Stomach smooth muscle (tissue), 2 donors: ENCODE measurements around the gene LMLN.

Experiments
- H3K27ac ChIP-seq: one replicate; pipeline ENCODE4 v1.7.0; 2013; ENCODE audit warnings: mild to moderate bottlenecking, low read length, inconsistent platforms
- H3K27me3 ChIP-seq, 2 donors: one replicate each; pipeline ENCODE4 v1.7.0; 2013; ENCODE audit warnings: low read length in 2 of 2; ENCODE audit not compliant: insufficient read depth in 2 of 2, control insufficient read depth in 1 of 2
- H3K36me3 ChIP-seq, 2 donors: one replicate each; pipeline ENCODE4 v1.7.0; 2013; ENCODE audit warnings: low read length in 2 of 2; ENCODE audit not compliant: control insufficient read depth in 2 of 2, insufficient read depth in 2 of 2
- H3K4me1 ChIP-seq: one replicate; pipeline ENCODE4 v1.7.0; 2013; ENCODE audit warnings: low read length; ENCODE audit not compliant: control insufficient read depth, insufficient read depth
- H3K4me3 ChIP-seq, 2 donors: one replicate each; pipeline ENCODE4 v1.7.0; 2013; ENCODE audit warnings: low read length in 2 of 2
- H3K9ac ChIP-seq, 2 donors: one replicate each; pipeline ENCODE4 v1.7.0; 2013; ENCODE audit warnings: low read length in 2 of 2, mild to moderate bottlenecking in 1 of 2
- H3K9me3 ChIP-seq, 2 donors: one replicate each; pipeline ENCODE4 v1.7.0; 2013; ENCODE audit warnings: low read length in 2 of 2; ENCODE audit not compliant: control insufficient read depth in 2 of 2
- donor health status: healthy.
- donor health status: Pancreatic carcinoma.

Gene LMLN

GRCh38 chr3:197975311-197975710 lies 15.3 kb downstream of the LMLN start:
- Histone ChIP-seq H3K4me3 (no peak overlapping the region), H3K27ac (no peak overlapping the region), H3K27me3 (no peaks in the 10 kb centered on the region), H3K9ac (no peak overlapping the region), H3K4me1 (no peaks in the 10 kb centered on the region), H3K36me3 (peaks cover 4% of the 10 kb centered on the region in 2 donors), H3K9me3 (peaks cover 0 to 2% of the 10 kb centered on the region in 2 donors)

DNA sequence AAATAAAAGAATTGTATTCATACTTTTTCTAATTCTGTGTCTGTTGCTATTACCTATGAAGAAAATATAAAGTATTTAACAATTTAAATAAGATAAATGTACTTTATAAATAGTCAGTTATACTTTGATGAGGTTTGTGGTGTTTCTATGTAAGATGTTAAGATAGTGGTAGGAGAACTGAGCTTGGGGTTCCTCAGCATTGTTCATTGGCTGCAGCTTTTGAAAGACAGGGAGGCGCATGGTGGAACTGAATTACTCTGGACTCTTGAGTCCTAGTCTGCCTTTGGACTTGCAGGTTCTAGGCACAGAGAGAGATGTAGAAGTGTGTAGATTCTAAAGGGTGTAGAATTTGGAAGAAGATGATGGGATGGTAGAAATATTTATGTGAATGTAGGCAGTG lies 23.1 kb downstream of the LMLN start:
- Histone ChIP-seq H3K4me1 (no peaks in the 10 kb centered on the region), H3K27me3 (no peaks in the 10 kb centered on the region), H3K9ac (no peak overlapping the region), H3K36me3 (no peaks in the 10 kb centered on the region), H3K4me3 (no peak overlapping the region), H3K9me3 (no peaks in the 10 kb centered on the region), H3K27ac (no peak overlapping the region)

DNA sequence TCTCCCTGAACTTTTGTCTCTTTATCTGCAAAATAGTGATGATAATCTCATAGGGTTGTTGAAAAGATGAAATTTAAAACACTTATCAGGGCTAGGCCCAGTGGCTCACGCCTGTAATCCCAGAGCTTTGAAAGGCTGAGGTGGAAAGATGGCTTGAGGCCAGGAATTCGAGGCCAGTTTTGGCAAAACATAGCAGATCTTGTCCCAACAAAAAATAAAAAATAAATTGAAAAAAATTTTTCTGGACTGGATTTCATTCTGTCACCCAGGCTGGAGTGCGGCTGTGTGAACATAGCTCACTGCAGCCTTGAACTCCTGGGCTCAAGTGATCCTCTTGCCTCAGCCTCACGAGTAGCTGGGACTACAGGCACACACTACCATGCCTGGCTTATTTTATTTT lies 29.6 kb downstream of the LMLN start:
- Histone ChIP-seq H3K4me1 (no peaks in the 10 kb centered on the region), H3K27me3 (no peaks in the 10 kb centered on the region), H3K4me3 (no peak overlapping the region), H3K9me3 (no peaks in the 10 kb centered on the region), H3K36me3 (peaks cover 0 to 5% of the 10 kb centered on the region in 2 donors), H3K27ac (no peak overlapping the region), H3K9ac (no peak overlapping the region)

GRCh38 chr3:197994736-197995135 lies 34.7 kb downstream of the LMLN start:
- Histone ChIP-seq H3K27ac (no peak overlapping the region), H3K36me3 (peaks cover 0 to 14% of the 10 kb centered on the region in 2 donors), H3K27me3 (no peaks in the 10 kb centered on the region), H3K9me3 (no peaks in the 10 kb centered on the region), H3K4me1 (no peaks in the 10 kb centered on the region), H3K9ac (no peak overlapping the region), H3K4me3 (no peak overlapping the region)

GRCh38 chr3:197996855-197997254 lies 36.8 kb downstream of the LMLN start:
- Histone ChIP-seq H3K27me3 (no peaks in the 10 kb centered on the region), H3K4me3 (no peak overlapping the region), H3K9me3 (no peaks in the 10 kb centered on the region), H3K27ac (no peak overlapping the region), H3K36me3 (peaks cover 5 to 14% of the 10 kb centered on the region in 2 donors), H3K4me1 (no peaks in the 10 kb centered on the region), H3K9ac (no peak overlapping the region)

DNA sequence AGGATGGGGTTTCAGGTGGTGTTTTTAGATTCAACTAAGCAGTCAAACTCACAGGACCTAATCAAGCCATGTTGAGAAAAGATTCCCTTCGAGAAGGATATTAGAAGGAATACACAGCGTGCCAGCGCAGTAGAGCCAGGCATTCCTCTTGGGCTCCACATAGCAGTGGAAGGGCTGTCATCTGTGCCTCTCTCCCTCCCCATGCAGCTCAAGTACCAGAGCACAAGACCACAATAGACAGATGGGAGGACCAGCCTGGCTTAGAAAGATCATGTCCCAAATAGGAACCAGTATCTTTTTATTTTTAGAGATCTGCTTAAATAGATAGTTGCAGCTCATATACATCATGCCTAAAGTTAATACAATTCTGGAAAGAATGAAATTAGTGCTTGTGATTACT lies 37.9 kb downstream of the LMLN start:
- Histone ChIP-seq H3K27ac (no peak overlapping the region), H3K9me3 (no peaks in the 10 kb centered on the region), H3K27me3 (no peaks in the 10 kb centered on the region), H3K4me3 (no peak overlapping the region), H3K9ac (no peak overlapping the region), H3K4me1 (no peaks in the 10 kb centered on the region), H3K36me3 (peaks cover 8 to 14% of the 10 kb centered on the region in 2 donors)

DNA sequence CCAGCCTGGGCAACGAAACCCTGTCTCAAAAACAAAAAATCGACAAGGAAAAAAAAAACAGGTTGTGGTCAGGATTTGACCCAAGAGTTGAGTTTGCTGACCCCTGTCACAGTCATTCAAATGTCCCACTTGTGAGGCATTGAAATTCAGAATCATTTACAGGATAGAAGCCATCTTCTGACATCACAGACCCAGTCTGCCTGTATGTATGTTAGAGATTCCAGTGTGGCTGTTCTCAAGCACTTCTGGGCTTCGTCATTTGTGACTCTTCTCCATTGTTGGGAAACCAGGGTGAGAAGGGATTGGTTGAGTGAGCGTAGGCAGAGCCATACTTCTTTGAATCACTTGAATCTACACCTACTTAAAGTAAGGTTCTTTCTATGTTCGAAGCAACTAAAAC lies 57.1 kb downstream of the LMLN start:
- no peak overlapping the region for H3K4me3 ChIP-seq
- no peaks in the 10 kb centered on the region for H3K4me1 ChIP-seq
- peaks cover 4 to 8% of the 10 kb centered on the region in 2 donors for H3K36me3 ChIP-seq
- H3K27me3 ChIP-seq = no peaks in the 10 kb centered on the region
- no peak overlapping the region for H3K27ac ChIP-seq
- no peak overlapping the region for H3K9ac ChIP-seq
- H3K9me3 ChIP-seq = no peaks in the 10 kb centered on the region

GRCh38 chr3:198018416-198018815 lies 58.4 kb downstream of the LMLN start:
- no peak overlapping the region for H3K27ac ChIP-seq
- H3K4me1 ChIP-seq = no peaks in the 10 kb centered on the region

GRCh38 chr3:198019115-198019514 lies 59.1 kb downstream of the LMLN start:
- Histone ChIP-seq H3K27me3 (no peaks in the 10 kb centered on the region), H3K9me3 (no peaks in the 10 kb centered on the region), H3K36me3 (peaks cover 8 to 10% of the 10 kb centered on the region in 2 donors), H3K4me1 (no peaks in the 10 kb centered on the region), H3K9ac (no peak overlapping the region), H3K27ac (no peak overlapping the region), H3K4me3 (no peak overlapping the region)

More at GRCh38 chr3:198018416-198018815, 58.4 kb downstream of the LMLN start:
- H3K36me3 ChIP-seq = peaks cover 8 to 10% of the 10 kb centered on the region in 2 donors
- H3K27me3 ChIP-seq = no peaks in the 10 kb centered on the region
- H3K4me3 ChIP-seq = no peak overlapping the region
- H3K9ac ChIP-seq = no peak overlapping the region
- no peaks in the 10 kb centered on the region for H3K9me3 ChIP-seq

DNA sequence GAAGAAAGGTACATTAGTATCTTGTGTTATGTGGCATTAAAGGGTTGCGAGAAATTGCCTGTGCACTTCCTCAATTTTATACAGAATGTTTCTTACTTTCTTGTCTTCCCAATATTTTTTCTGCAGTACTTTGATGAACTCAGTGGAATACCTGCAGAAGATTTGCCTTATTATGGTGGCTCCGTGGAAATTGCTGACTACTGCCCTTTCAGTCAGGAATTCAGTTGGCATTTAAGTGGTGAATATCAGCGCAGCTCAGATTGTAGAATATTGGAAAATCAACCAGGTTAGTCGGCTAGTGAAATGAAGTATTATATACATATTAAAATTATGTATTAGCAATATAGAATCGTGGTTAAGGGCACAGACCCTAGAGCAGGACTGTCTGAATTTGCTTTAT lies 61.3 kb downstream of the LMLN start:
- Histone ChIP-seq H3K27ac (no peak overlapping the region), H3K4me3 (no peak overlapping the region), H3K27me3 (no peaks in the 10 kb centered on the region), H3K36me3 (peaks cover 11 to 12% of the 10 kb centered on the region in 2 donors), H3K9ac (no peak overlapping the region), H3K9me3 (no peaks in the 10 kb centered on the region), H3K4me1 (no peaks in the 10 kb centered on the region)

DNA sequence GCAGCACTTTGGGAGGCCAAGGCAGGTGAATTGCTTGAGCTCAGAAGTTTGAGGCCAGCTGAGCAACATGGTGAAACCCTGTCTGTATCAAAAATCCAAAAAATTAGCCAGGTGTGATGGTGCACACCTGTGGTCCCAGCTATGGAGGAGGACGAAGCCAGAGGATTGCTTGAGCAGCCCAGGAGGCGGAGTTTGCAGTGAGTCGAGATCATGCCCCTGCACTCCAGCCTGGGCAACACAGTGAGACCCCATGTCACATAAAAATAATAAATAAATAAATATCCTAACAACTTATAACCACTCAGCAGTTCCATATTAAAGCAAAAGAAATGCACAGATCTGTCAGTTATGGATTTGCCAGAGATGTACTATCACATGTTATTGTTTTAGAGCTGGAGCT lies 62.6 kb downstream of the LMLN start:
- H3K36me3 ChIP-seq = peaks cover 11 to 14% of the 10 kb centered on the region in 2 donors
- no peaks in the 10 kb centered on the region for H3K9me3 ChIP-seq
- no peak overlapping the region for H3K27ac ChIP-seq
- no peak overlapping the region for H3K4me3 ChIP-seq
- no peak overlapping the region for H3K9ac ChIP-seq
- no peaks in the 10 kb centered on the region for H3K4me1 ChIP-seq
- H3K27me3 ChIP-seq = no peaks in the 10 kb centered on the region
